Measurements from ENCODE around the gene PSEN1.

PSEN1 gene

DNA sequence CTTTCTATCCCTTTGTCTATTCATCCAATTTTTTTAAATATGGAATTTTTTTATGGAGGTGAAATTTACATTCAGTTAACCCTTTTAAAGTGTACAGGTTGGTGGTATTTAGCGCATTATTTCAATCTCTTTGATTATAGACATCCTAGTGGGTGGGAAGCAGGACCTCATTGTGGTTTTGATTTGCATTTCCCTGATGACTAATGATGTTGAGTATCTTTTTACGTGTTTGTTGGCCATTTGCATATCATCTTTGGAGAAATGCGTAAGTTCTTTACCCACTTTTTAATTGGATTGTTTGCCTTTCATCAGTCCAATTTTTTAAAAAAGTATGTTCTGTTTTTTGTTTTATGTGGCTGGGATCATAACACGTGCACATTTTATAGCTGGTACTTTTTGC is 121.8 kb downstream of the PSEN1 start:
- DNase-seq (ENCODE audit: low spot score), result no peak
- ChIA-PET CTCF (no interaction called here), POLR2A (ENCODE audit: low non-redundant PET) (no interaction called here)
- no peak overlapping the region for H3K27ac ChIP-seq
- no peak for TF ChIP-seq CTCF (conservative IDR thresholded peaks at IDR 0.05; ENCODE audit: low read depth)

GRCh38 chr14:73258845-73259611 is 122.7 kb downstream of the PSEN1 start:
- no peak overlapping the region for H3K27ac ChIP-seq
- DNase-seq (ENCODE audit: low spot score), result no peak
- ChIA-PET POLR2A (ENCODE audit: low non-redundant PET) (no interaction called here), CTCF (interaction anchor here (0.5 to 0.6 kb wide), 2 partner anchors 48 to 597 kb away, joined by 3 read pairs; no protein-coding TSS in a partner anchor)
- no peak for TF ChIP-seq CTCF (conservative IDR thresholded peaks at IDR 0.05; ENCODE audit: low read depth)

GRCh38 chr14:73259837-73260236 is 123.5 kb downstream of the PSEN1 start:
- no peak overlapping the region for H3K27ac ChIP-seq
- no peak for TF ChIP-seq CTCF (conservative IDR thresholded peaks at IDR 0.05; ENCODE audit: low read depth)
- CTCF ChIA-PET, result interaction anchor here (0.5 to 0.6 kb wide), 2 partner anchors 47 to 596 kb away, joined by 3 read pairs; no protein-coding TSS in a partner anchor
- no peak for DNase-seq (ENCODE audit: low spot score)
- POLR2A ChIA-PET (ENCODE audit: low non-redundant PET), result no interaction called here

GRCh38 chr14:73260574-73260973 is 124.3 kb downstream of the PSEN1 start:
- POLR2A ChIA-PET (ENCODE audit: low non-redundant PET), result no interaction called here
- TF ChIP-seq CTCF (conservative IDR thresholded peaks at IDR 0.05; ENCODE audit: low read depth), result no peak
- no peak for DNase-seq (ENCODE audit: low spot score)
- H3K27ac ChIP-seq, result no peak overlapping the region
- CTCF ChIA-PET, result no interaction called here

DNA sequence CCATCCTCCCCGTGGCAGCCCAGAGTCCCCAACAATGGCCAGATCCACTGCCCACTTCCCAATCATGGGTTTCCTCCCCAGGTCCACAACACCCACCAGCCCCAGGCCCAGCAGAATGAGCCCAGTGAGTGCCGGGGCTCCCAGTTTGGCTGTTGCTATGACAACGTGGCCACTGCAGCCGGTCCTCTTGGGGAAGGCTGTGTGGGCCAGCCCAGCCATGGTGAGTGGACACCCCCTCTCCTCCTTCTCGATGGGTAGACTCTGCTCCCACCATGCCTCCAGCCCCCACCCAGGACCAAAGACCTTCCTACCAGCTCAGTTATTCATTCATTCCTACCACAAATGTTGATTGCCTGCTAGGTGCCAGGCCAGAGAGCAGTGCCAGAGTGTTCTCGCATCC is 124.8 kb downstream of the PSEN1 start:
- ChIA-PET CTCF (interaction anchor here (0.7 kb wide), 1 partner anchor 43 kb away, joined by 5 read pairs; no protein-coding TSS in a partner anchor), POLR2A (ENCODE audit: low non-redundant PET) (no interaction called here)
- no peak for DNase-seq (ENCODE audit: low spot score)
- no peak overlapping the region for H3K27ac ChIP-seq
- no peak for TF ChIP-seq CTCF (conservative IDR thresholded peaks at IDR 0.05; ENCODE audit: low read depth)

GRCh38 chr14:73261520-73262426 is 125.5 kb downstream of the PSEN1 start:
- DNase-seq (ENCODE audit: low spot score), result no peak
- POLR2A ChIA-PET (ENCODE audit: low non-redundant PET), result no interaction called here
- TF ChIP-seq CTCF (conservative IDR thresholded peaks at IDR 0.05; ENCODE audit: low read depth), result no peak
- CTCF ChIA-PET, result interaction anchor here (0.7 kb wide), 1 partner anchor 42 kb away, joined by 5 read pairs; no protein-coding TSS in a partner anchor
- no peak overlapping the region for H3K27ac ChIP-seq
